WI38 (cell line): ENCODE measurements around the gene IL1R1.

ENCODE experiments used
- H3K4me3 ChIP-seq: 2 replicates; pipeline ENCODE4 v1.5.1; 2011; ENCODE audit warnings: low read depth, mild to moderate bottlenecking, control low read depth, low read length
- CTCF ChIP-seq: IDR thresholded peaks from 2 replicates; pipeline ENCODE4 v1.5.1; 2012; ENCODE audit warnings: low read depth, mild to moderate bottlenecking, control low read depth, low read length

Gene IL1R1

GRCh38 chr2:102140377-102140776, 2.2 kb upstream of the IL1R1 start:
- H3K4me3 ChIP-seq: no peak overlapping the region
- no peak for TF ChIP-seq CTCF

DNA sequence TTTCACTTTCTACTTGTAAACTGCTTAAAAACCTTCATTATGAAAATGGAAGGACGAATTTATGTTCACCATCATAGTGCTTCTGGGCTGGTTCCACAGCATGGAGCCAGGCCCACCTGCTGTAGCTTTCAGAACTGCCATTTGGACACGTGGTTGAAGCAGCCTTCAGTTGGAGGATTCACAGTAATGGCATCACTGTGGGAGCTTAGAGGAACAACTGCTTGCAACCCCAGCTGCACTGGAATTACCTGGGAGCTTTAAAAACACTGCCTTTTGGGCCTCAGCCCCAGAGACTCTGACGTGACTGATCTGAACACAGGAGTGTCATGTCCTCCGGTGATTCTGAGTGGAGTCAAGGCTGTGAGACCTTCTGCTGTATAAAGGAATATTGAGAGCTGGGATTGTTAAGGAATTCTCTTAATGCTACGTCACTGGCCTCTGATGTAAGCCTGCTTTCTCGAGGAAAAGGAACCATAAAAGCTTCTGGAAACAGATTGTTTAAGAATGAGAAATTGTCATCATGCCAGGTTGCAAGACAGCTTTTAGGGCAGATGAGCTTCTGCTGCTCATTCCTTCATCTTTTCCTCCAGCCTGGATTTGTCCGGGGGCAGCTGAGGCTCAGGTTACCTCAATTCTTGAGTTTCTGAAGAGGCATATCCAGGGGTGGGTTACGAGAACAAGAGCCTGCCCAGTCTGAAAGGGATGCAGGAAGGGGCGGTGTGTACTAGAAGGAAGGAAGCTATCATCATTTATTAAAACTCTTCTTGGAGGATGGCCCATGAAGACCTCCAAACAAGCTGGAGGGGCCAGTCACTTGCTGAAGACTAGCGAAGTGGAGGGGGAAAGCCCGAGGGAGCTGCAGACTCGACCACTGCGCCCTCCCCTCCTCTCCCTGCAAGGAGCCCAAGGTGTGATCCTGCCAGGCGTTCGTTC, 1.3 kb upstream of the IL1R1 start:
- TF ChIP-seq CTCF: no peak
- peak overlapping the region; percentile 71 for H3K4me3 ChIP-seq

- no peak for TF ChIP-seq CTCF
- H3K4me3 ChIP-seq: peak overlapping the region; percentile 71
Observed at GRCh38 chr2:102142829-102143449, 393 bp downstream of the IL1R1 start.

DNA sequence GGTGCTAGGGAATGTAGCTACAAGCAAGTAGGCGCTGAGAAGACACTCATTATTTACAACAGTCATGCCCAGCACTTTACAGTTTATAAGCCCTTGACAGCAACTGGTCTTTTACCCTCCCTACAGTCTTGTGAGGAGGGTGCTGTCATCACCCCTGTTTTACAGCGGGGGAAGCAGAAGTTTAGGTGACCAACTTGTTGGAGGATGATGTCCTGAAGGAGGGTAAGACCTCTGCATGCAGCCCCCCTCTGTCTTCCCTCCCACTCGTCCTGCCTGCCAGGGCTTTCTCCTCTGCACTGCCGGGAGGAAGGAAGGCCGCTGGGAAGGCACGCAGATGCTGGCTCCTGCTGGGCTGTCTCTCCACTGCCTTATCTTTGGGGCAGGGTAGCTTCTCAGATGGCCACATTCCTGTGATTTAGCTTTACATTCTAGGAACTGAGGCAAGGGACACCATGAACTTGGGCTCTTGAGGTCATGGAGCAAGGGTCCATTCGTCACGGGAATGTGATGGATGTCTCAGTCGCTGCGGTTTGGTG, 972 bp downstream of the IL1R1 start:
- no peak for TF ChIP-seq CTCF
- peak overlapping the region; percentile 71 for H3K4me3 ChIP-seq

- TF ChIP-seq CTCF: no peak
- no peak overlapping the region; the same call in 1 of the 2 replicates for H3K4me3 ChIP-seq
Observed at GRCh38 chr2:102144128-102144527, 1.6 kb downstream of the IL1R1 start.

GRCh38 chr2:102145107-102145506, 2.6 kb downstream of the IL1R1 start:
- TF ChIP-seq CTCF: no peak

GRCh38 chr2:102145934-102146333, 3.4 kb downstream of the IL1R1 start:
- no peak overlapping the region for H3K4me3 ChIP-seq
- TF ChIP-seq CTCF: no peak

More at GRCh38 chr2:102145107-102145506, 2.6 kb downstream of the IL1R1 start:
- H3K4me3 ChIP-seq: no peak overlapping the region
